ENCODE results near the gene C3orf70. TPM values are rescaled to one million over a fixed set of nuclear protein-coding genes. Genes with fewer than 3 reads are reported as not detected.

Gene C3orf70
- total and polyA plus RNA-seq, 3 donors from 2014 or later, result 11.9 to 33.5 (median 21.0) TPM

GRCh38 chr3:185151964-185152409 is 873 bp downstream of the C3orf70 start:
- peak overlapping the region; percentile 80 to 88 for H3K4me3 ChIP-seq
- peaks cover 9% of the 10 kb centered on the region for H3K4me1 ChIP-seq
- peak overlapping the region; percentile 92 to 94 for H3K27ac ChIP-seq
- no peak for TF ChIP-seq POLR2A (IDR thresholded peaks at IDR 0.05)
- TF ChIP-seq CTCF (IDR thresholded peaks at IDR 0.05), result no peak
- no peak for DNase-seq
- no peaks in the 10 kb centered on the region for H3K27me3 ChIP-seq
- no peaks in the 10 kb centered on the region for H3K36me3 ChIP-seq (ENCODE audit: low read depth, missing control alignments)
- intact Hi-C loops (cut with DNase I; ENCODE audit: low total_unique reads), result no loop called here
- H3K9me3 ChIP-seq, result no peaks in the 10 kb centered on the region
- WGBS, 2 donors, result 2% methylated on average over 9 of the region's 9 CpGs

DNA sequence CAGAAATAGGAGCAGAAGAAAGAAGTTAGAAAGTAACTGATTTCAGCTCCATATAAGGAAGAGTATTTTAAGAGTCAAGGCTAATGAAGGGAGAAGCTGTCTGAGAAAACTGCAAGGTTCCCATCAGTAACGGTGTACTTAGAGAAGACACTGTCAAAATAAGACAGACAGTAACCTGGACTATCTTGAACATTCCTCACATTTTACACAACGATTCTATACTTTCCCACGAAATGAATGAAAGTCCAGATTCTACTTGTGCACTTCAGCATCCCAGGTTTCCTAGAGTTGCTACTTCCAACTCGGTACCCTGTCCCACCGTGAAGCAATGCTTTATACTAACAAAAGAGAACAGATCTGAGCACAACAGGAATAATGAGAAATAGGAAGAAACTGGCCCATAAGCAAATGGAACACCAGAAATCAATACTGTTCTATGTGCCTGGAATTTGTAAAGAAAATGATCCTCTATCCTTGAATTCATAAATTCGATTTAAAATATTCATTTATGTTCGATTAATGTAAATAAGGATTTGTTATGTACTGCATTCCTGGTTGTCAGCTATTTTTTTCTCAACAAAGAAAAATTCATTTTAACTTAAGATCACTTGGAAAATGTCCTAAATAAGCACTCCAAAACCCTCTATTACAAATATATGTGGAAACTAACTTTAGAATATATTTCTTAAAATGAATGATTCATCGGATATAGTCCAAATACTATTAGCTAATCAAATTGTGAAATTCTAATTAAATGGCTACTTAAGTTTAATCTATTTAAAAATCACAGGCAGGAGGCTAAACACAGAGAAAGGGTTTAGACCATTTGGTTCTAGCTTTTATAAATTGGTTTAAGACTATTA is 1.5 kb downstream of the C3orf70 start:
- H3K4me1 ChIP-seq, result peaks cover 9% of the 10 kb centered on the region
- 29 to 31% methylated on average over 8 of the region's 8 CpGs for WGBS, 2 donors
- intact Hi-C loops (cut with DNase I; ENCODE audit: low total_unique reads), result no loop called here
- no peaks in the 10 kb centered on the region for H3K9me3 ChIP-seq
- TF ChIP-seq CTCF (IDR thresholded peaks at IDR 0.05) (no peak), POLR2A (IDR thresholded peaks at IDR 0.05) (no peak)
- peak overlapping the region; percentile 92 to 94 for H3K27ac ChIP-seq
- H3K4me3 ChIP-seq, result peak overlapping the region; percentile 1 to 88
- H3K36me3 ChIP-seq (ENCODE audit: low read depth, missing control alignments), result no peaks in the 10 kb centered on the region
- H3K27me3 ChIP-seq, result no peaks in the 10 kb centered on the region
- no peak for DNase-seq

DNA sequence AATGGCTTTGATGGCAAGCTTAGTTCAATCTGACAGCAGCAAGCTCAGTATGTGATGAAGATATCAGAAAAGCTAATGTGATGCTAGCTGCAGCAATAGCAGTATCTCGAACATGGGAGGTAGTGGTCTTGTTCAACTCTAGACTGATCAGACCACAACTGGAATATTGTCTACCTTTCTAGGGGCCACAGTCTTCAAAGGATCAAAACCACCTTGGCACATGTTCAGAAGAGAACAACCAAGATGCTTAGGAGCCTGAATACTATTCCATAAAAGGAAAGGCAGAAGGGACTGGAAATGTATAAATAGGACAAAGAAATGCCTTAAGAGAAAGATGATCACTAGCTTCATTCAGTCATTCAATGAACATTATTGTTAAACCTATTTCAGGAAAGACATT is 2.3 kb downstream of the C3orf70 start:
- Histone ChIP-seq H3K27me3 (no peaks in the 10 kb centered on the region), H3K4me1 (peaks cover 9% of the 10 kb centered on the region), H3K36me3 (ENCODE audit: low read depth, missing control alignments) (no peaks in the 10 kb centered on the region), H3K4me3 (no peak overlapping the region), H3K27ac (peak overlapping the region in 1 of 2 donors; percentile 92), H3K9me3 (no peaks in the 10 kb centered on the region)
- WGBS, 2 donors, result 22 to 38% methylated on average over 1 of the region's 1 CpG
- intact Hi-C loops (cut with DNase I; ENCODE audit: low total_unique reads), result no loop called here
- no peak for DNase-seq
- TF ChIP-seq POLR2A (IDR thresholded peaks at IDR 0.05) (no peak), CTCF (IDR thresholded peaks at IDR 0.05) (no peak)

DNA sequence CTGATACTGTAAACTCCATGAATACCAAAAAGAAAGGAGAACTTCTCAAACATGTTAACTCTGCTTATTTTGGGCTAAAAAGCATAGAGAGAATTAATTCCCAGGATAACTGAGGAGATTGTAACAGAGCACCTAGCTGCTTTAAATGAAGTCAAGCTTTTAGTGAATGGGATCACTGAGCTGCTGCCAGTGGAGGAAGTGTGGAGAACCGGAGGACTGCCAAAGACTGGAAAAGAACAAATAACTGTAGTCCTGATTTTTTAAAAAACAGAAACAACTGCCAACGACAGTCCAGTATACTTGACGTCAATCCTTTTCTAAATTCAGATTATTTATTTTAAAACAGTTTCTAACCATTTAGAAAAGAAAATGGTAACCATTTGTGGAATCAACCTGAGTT is 3.3 kb downstream of the C3orf70 start:
- Histone ChIP-seq H3K27me3 (no peaks in the 10 kb centered on the region), H3K36me3 (ENCODE audit: low read depth, missing control alignments) (no peaks in the 10 kb centered on the region), H3K9me3 (no peaks in the 10 kb centered on the region), H3K4me3 (no peak overlapping the region), H3K4me1 (peaks cover 9% of the 10 kb centered on the region), H3K27ac (peak overlapping the region in 1 of 2 donors; percentile 20)
- TF ChIP-seq POLR2A (IDR thresholded peaks at IDR 0.05) (no peak), CTCF (IDR thresholded peaks at IDR 0.05) (no peak)
- no peak for DNase-seq
- intact Hi-C loops (cut with DNase I; ENCODE audit: low total_unique reads), result no loop called here
- WGBS, 2 donors, result 20 to 28% methylated on average over 3 of the region's 3 CpGs
